B cell (primary cell): Measurements from ENCODE around the gene TBL1XR1. TPM values are rescaled to one million over a fixed set of nuclear protein-coding genes. Genes with fewer than 3 reads are reported as not detected.
A peak's percentile ranks its signal among the peaks of the same experiment; 100 is the strongest.
"Not testable (repeated sequence)": the region's sequence is repeated elsewhere in the genome, so short reads cannot be mapped to it uniquely, and the experiment has no call there.

Experiments used
- ATAC-seq: fragments of 200-7000 bp; cut with Tn5 transposase; one replicate; pipeline ENCODE4 v1.10.0; 2021; ENCODE audit warnings: low read depth, mild to moderate bottlenecking, moderate number of reproducible peaks, moderate library complexity
- CTCF ChIA-PET: fragments of 350-600 bp; sonication (Branson Sonifier 250); formaldehyde crosslinking; loops from one replicate; lab custom pipeline; 2021; ENCODE audit warnings: antibody characterized with exemption, inconsistent platforms; lab: Charles Lee
- POLR2A ChIA-PET: fragments of 350-600 bp; sonication (Branson Sonifier 250); formaldehyde crosslinking; loops from one replicate; lab custom pipeline; 2021; ENCODE audit warnings: antibody characterized with exemption; lab: Charles Lee
- DNase-seq: peaks from one replicate; pipeline ENCODE4 v3.0.0; 2013
- H2AFZ ChIP-seq: 2 replicates; pipeline ENCODE4 v1.6.1; 2012; ENCODE audit warnings: mild to moderate bottlenecking, low read depth, low read length; ENCODE audit not compliant: insufficient read depth, poor library complexity, severe bottlenecking
- H3K27ac ChIP-seq, 2 donors: 1 replicate in 1 of 2; 2 replicates in 1 of 2; pipeline ENCODE4 v1.5.1; 2012 to 2013; ENCODE audit warnings: low read length in 2 of 2, mild to moderate bottlenecking in 2 of 2, moderate library complexity in 1 of 2
- H3K27me3 ChIP-seq, 4 experiments: fragments of 200-600 bp in 1 of 4; sonication (generic) in 1 of 4; replicated peaks in 1 of 4; 1 replicate in 2 of 4; 2 replicates in 2 of 4; pipeline versions ENCODE4 v1.6.1 to v1.7.0; 2013 to 2016; ENCODE audit warnings: low read length in 3 of 4, mild to moderate bottlenecking in 2 of 4, mixed read lengths in 1 of 4, moderate library complexity in 1 of 4; ENCODE audit not compliant: insufficient read depth in 4 of 4, control insufficient read depth in 3 of 4; ENCODE audit errors: control extremely low read depth in 1 of 4
- H3K36me3 ChIP-seq, 2 experiments: replicated peaks in 1 of 2; 1 replicate in 1 of 2; 2 replicates in 1 of 2; pipeline versions ENCODE4 v1.6.1 to v1.7.1; 2013; ENCODE audit warnings: low read length in 1 of 2; ENCODE audit not compliant: insufficient read depth in 2 of 2, control insufficient read depth in 1 of 2; ENCODE audit errors: control extremely low read depth in 1 of 2, extremely low read depth in 1 of 2
- H3K4me1 ChIP-seq, 2 donors: fragments of 200-600 bp in 1 of 2; sonication (generic) in 1 of 2; 1 replicate in 1 of 2; 2 replicates in 1 of 2; pipeline versions ENCODE4 v1.5.1 to v1.6.1; 2013 to 2017; ENCODE audit warnings: low read length in 2 of 2; ENCODE audit not compliant: control insufficient read depth in 2 of 2, insufficient read depth in 2 of 2
- H3K4me2 ChIP-seq: replicated peaks from 2 replicates; pipeline ENCODE3; 2012; ENCODE audit warnings: mild to moderate bottlenecking, low read depth, low read length; ENCODE audit not compliant: poor library complexity, severe bottlenecking
- H3K4me3 ChIP-seq, 5 experiments: fragments of 200-600 bp in 1 of 5; sonication (generic) in 1 of 5; 1 replicate in 3 of 5; 2 replicates in 2 of 5; pipeline versions ENCODE4 v1.5.1 to v1.7.0; 2011 to 2016; ENCODE audit warnings: low read length in 4 of 5, mild to moderate bottlenecking in 4 of 5, low read depth in 2 of 5, control low read depth in 1 of 5, moderate library complexity in 1 of 5; ENCODE audit not compliant: insufficient read depth in 1 of 5; ENCODE audit errors: control extremely low read depth in 1 of 5, extremely low read depth in 1 of 5
- H3K79me2 ChIP-seq: fragments of 200-600 bp; sonication (generic); one replicate; pipeline ENCODE4 v1.6.0; 2016; ENCODE audit warnings: low read length; ENCODE audit not compliant: control insufficient read depth, insufficient read depth
- H3K9ac ChIP-seq: fragments of 200-600 bp; sonication (generic); 2 replicates; pipeline ENCODE4 v1.6.1; 2017; ENCODE audit warnings: mild to moderate bottlenecking, low read length, moderate library complexity
- H3K9me3 ChIP-seq, 3 donors: one replicate each; pipeline versions ENCODE4 v1.6.1 to v1.7.1; 2013; ENCODE audit warnings: low read length in 2 of 3; ENCODE audit not compliant: control insufficient read depth in 2 of 3, insufficient read depth in 1 of 3; ENCODE audit errors: control extremely low read depth in 1 of 3
- H4K20me1 ChIP-seq: 2 replicates; pipeline ENCODE4 v1.6.0; 2012; ENCODE audit warnings: mild to moderate bottlenecking, low read length; ENCODE audit not compliant: insufficient read depth, control insufficient read depth, poor library complexity, severe bottlenecking
- H3K27ac Mint-ChIP-seq: one replicate; pipeline ENCODE4 v1.8.0; 2021; ENCODE audit warnings: mixed read lengths
- H3K27me3 Mint-ChIP-seq: one replicate; pipeline ENCODE4 v1.8.0; 2021; ENCODE audit warnings: mixed read lengths
- H3K4me1 Mint-ChIP-seq: one replicate; pipeline ENCODE4 v1.8.0; 2021; ENCODE audit warnings: mixed read lengths
- H3K4me3 Mint-ChIP-seq: one replicate; pipeline ENCODE4 v1.8.0; 2021; ENCODE audit warnings: mixed read lengths
- H3K9me3 Mint-ChIP-seq: one replicate; pipeline ENCODE4 v1.8.0; 2022; ENCODE audit warnings: mixed read lengths; ENCODE audit not compliant: insufficient read depth
- EZH2 ChIP-seq: IDR thresholded peaks from 2 replicates; pipeline ENCODE4 v1.6.1; 2012; ENCODE audit warnings: borderline replicate concordance, low read depth, mild to moderate bottlenecking, moderate library complexity, low read length; ENCODE audit not compliant: insufficient read depth, poor library complexity, severe bottlenecking
- WGBS: methylation state at CpG from one replicate; pipeline ENCODE4 v1.1.5; 2013; ENCODE audit warnings: missing lambda C conversion rate; ENCODE audit not compliant: insufficient coverage; 5-methylcytosine and 5-hydroxymethylcytosine counted together
- intact Hi-C: fragments of 100-400 bp; cut with micrococcal nuclease; formaldehyde crosslinking; loops from one replicate; pipeline ENCODE4 v1.10.0; 2022
- polyA plus RNA-seq: library from polyadenylated mRNA; depleted of rRNA; stranded (reverse); fragments of >200 nt; gene quantifications from 2 replicates; pipeline ENCODE4 v1.2.3, GENCODE V29; 2012
- total RNA-seq, 2 donors: library from RNA; stranded (reverse); fragments of 120-200 nt in 1 of 2; gene quantifications; 1 replicate in 1 of 2; 2 replicates in 1 of 2; pipeline versions ENCODE4 v1.2.3 to v1.2.4, GENCODE V29; 2013 to 2022
- TF ChIP-seq, protein P1 (sequence below): fragments of 200-600 bp; IDR thresholded peaks from one replicate; pipeline ENCODE4 v1.8.0; 2022; ENCODE audit warnings: antibody characterized with exemption, mild to moderate bottlenecking

TBL1XR1 gene
- total and polyA plus RNA-seq, 2 donors (not counting 1 experiment from before 2014, with no cell fraction given), result 17.6 to 128 TPM

DNA sequence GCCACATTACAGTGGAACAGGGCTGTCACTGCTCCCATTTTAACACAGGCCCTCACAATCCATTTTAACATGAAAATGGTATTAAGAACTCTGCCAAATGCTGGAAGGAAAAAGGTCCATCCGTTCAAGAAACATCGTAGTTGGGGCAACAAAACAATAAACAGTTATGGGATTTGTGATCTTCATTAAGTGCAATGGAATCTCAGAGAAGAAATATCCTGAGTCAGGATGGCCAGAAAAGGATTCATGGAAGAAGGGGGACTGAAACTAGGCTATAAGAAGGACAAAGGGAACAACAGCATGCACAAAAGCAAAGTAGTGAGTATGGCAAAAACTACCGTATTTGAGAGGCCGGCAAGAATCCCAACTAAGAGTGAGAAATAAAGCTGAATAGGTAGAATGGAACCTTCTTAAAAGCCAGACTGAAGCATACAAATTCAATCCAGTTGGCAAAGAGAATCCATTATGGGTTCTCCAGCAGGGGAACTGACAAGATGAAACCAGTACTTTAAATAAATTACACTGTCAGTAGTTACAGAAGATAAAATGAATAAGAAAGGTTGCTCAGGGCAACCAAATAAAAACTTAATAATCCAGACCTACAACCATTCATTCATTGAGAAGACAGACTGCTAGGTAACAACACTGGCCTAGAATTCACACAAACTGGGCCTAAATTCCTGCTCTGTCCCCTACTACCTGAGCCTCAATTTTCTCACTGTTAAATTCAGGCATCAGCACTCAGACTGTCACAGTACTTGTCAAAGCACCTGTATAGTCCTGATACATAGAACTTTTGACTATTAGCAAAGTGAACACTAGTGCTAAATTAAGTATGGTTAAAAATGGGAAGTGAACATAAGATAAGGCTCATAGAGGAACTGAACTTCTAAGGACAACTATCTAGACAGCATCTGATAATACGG is 6.3 kb downstream of the TBL1XR1 start:
- intact Hi-C loops, result no loop called here
- peak; percentile 51 for DNase-seq
- Histone ChIP-seq H3K4me1 (peaks cover 46 to 49% of the 10 kb centered on the region in 2 donors), H3K4me2 (peak overlapping the region; percentile 41), H3K79me2 (peaks cover 100% of the 10 kb centered on the region), H3K9ac (peak overlapping the region; percentile 3), H4K20me1 (peaks cover 53% of the 10 kb centered on the region), H3K27ac (peak overlapping the region in 1 of 2 donors; percentile 56), H3K9me3 (peaks cover 0 to 4% (median 0%) of the 10 kb centered on the region in 3 donors), H3K4me3 (no peak overlapping the region), H3K36me3 (no peaks in the 10 kb centered on the region), H2AFZ (no peak overlapping the region), H3K27me3 (no peaks in the 10 kb centered on the region)
- no peaks in the 10 kb centered on the region for H3K9me3 Mint-ChIP-seq
- ChIA-PET CTCF (interaction anchor here (0.5 to 3.0 kb wide), 2 partner anchors 139 to 193 kb away, joined by 3 to 7 read pairs; no protein-coding TSS in a partner anchor), POLR2A (no interaction called here)
- peak; percentile 28 for ATAC-seq
- H3K4me1 Mint-ChIP-seq, result peaks cover 67% of the 10 kb centered on the region
- no peak for TF ChIP-seq EZH2
- TF ChIP-seq, protein P1, sequence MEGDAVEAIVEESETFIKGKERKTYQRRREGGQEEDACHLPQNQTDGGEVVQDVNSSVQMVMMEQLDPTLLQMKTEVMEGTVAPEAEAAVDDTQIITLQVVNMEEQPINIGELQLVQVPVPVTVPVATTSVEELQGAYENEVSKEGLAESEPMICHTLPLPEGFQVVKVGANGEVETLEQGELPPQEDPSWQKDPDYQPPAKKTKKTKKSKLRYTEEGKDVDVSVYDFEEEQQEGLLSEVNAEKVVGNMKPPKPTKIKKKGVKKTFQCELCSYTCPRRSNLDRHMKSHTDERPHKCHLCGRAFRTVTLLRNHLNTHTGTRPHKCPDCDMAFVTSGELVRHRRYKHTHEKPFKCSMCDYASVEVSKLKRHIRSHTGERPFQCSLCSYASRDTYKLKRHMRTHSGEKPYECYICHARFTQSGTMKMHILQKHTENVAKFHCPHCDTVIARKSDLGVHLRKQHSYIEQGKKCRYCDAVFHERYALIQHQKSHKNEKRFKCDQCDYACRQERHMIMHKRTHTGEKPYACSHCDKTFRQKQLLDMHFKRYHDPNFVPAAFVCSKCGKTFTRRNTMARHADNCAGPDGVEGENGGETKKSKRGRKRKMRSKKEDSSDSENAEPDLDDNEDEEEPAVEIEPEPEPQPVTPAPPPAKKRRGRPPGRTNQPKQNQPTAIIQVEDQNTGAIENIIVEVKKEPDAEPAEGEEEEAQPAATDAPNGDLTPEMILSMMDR, result no peak
- 80% methylated on average over 2 of the region's 5 CpGs for WGBS
- peak overlapping the region; percentile 77 for H3K27ac Mint-ChIP-seq
- peak overlapping the region; percentile 46 for H3K4me3 Mint-ChIP-seq
- H3K27me3 Mint-ChIP-seq, result no peaks in the 10 kb centered on the region

DNA sequence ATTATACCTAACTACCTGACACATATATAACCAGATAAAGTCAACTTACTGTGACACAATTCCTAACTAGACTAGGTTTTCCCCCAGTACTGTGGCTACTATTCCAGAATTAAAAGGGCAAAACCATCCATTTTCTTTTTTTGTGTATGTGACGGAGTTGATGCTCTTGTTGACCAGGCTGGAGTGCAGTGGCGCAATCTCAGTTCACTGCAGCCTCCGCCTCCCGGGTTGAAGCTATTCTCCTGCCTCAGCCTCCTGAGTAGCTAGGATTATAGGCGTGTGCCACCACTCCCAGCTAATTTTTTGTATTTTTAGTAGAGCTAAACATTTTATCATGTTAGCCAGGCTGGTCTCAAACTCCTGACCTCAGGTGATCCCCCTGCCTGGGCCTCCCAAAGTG is 7.1 kb downstream of the TBL1XR1 start:
- intact Hi-C loops, H3K27me3 ChIP-seq, H2AFZ ChIP-seq, H3K9me3 Mint-ChIP-seq, H3K27me3 Mint-ChIP-seq, DNase-seq, POLR2A ChIA-PET, H3K9me3 ChIP-seq, H3K36me3 ChIP-seq, ATAC-seq, H3K4me3 Mint-ChIP-seq, H3K27ac Mint-ChIP-seq, H3K9ac ChIP-seq, H3K4me3 ChIP-seq: not testable (repeated sequence)
- H3K4me1 Mint-ChIP-seq, result peaks cover 65% of the 10 kb centered on the region
- Histone ChIP-seq H3K79me2 (peaks cover 100% of the 10 kb centered on the region), H4K20me1 (peaks cover 61% of the 10 kb centered on the region), H3K4me2 (peak overlapping the region; percentile 41), H3K4me1 (peaks cover 49 to 52% of the 10 kb centered on the region in 2 donors), H3K27ac (peak overlapping the region in 1 of 2 donors; percentile 56)
- CTCF ChIA-PET, result interaction anchor here (0.5 to 3.0 kb wide), 2 partner anchors 138 to 194 kb away, joined by 3 to 7 read pairs; no protein-coding TSS in a partner anchor
- no CpG with 5 or more reads among the region's 5 CpGs for WGBS

DNA sequence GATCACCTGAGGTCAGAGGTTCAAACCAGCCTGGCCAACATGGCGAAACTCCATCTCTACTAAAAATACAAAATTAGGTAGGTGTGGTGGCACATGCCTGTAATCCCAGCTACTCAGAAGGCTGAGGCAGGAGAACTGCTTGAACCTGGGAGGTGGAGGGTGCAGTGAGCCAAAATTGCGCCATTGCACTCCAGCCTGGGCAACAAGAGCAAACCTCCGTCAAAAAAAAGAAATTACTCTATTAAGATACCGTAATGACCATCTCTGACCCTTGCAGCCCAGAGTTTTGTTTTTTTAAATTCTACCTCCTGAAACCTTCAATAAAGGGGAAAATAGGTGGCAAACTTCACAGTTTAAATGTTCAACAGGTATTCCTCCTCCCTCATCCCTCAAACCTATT is 9.0 kb downstream of the TBL1XR1 start:
- DNase-seq, H3K27ac ChIP-seq, H3K4me3 ChIP-seq, H3K9me3 ChIP-seq, H3K27me3 Mint-ChIP-seq, H3K27me3 ChIP-seq, H3K9ac ChIP-seq, POLR2A ChIA-PET, H3K9me3 Mint-ChIP-seq, H3K4me2 ChIP-seq, intact Hi-C loops, ATAC-seq, H3K27ac Mint-ChIP-seq, H3K4me3 Mint-ChIP-seq, H3K36me3 ChIP-seq, H2AFZ ChIP-seq: not testable (repeated sequence)
- Histone ChIP-seq H4K20me1 (peaks cover 77% of the 10 kb centered on the region), H3K4me1 (peaks cover 42 to 46% of the 10 kb centered on the region in 2 donors), H3K79me2 (peaks cover 100% of the 10 kb centered on the region)
- CTCF ChIA-PET, result interaction anchor here (3.0 kb wide), 1 partner anchor 137 kb away, joined by 7 read pairs; no protein-coding TSS in a partner anchor
- H3K4me1 Mint-ChIP-seq, result peaks cover 62% of the 10 kb centered on the region
- WGBS, result no CpG with 5 or more reads among the region's 4 CpGs
